K562 (cell line): ENCODE data around the gene EPB41L4B. TPM values are rescaled to one million over a fixed set of nuclear protein-coding genes. Genes with fewer than 3 reads are reported as not detected.

ENCODE experiments used
- ATAC-seq: fragments of 200-7000 bp; cut with Tn5 transposase; 3 replicates; pipeline ENCODE4 v1.9.1; 2020; ENCODE audit warnings: moderate library complexity
- BruUV-seq: library from RNA; stranded (reverse); fragments of 400-500 nt; replicated peaks from 2 replicates; lab custom pipeline; 2021; lab: Mats Ljungman, UMichigan
- CTCF ChIA-PET: fragments of 300-600 bp; formaldehyde crosslinking; extraction: SDS; loops from one replicate; lab custom pipeline; 2021; ENCODE audit warnings: low intra/inter-chr PET ratio; lab: Yijun Ruan, JAX
- POLR2A ChIA-PET: fragments of 300-600, 350-650 bp; sonication (Branson Sonifier 250); formaldehyde crosslinking; extraction: SDS; loops from one replicate; lab custom pipeline; 2021; ENCODE audit warnings: antibody characterized with exemption, inconsistent platforms; lab: Yijun Ruan, JAX
- DNase-seq, 4 experiments: peaks; one replicate each; pipeline versions ENCODE4 v3.0.0 to v3.0.0-alpha.2; 2011 to 2018; ENCODE audit warnings: low spot score in 3 of 4, mixed read lengths in 3 of 4; ENCODE audit errors: extremely low read depth in 1 of 4
- FAIRE-seq: peaks from 2 replicates; lab custom pipeline; 2011; peaks lifted over from hg19 to GRCh38; lab: Jason Lieb, UNC
- H2AFZ ChIP-seq: 2 replicates; pipeline ENCODE4 v1.6.0; 2011; ENCODE audit warnings: low read depth, low read length, control low read depth, inconsistent platforms
- H3K27ac ChIP-seq: fragments of 200-600 bp; 3 replicates; pipeline ENCODE4 v1.8.0; 2011; ENCODE audit warnings: low read depth, mild to moderate bottlenecking, control low read depth, inconsistent platforms, low read length, moderate library complexity, mixed read lengths; ENCODE audit errors: extremely low read depth
- H3K27me3 ChIP-seq, 2 experiments: fragments of 300-600 bp in 1 of 2; 2 replicates in 1 of 2; 3 replicates in 1 of 2; pipeline versions ENCODE4 v1.6.0 to v1.8.0; 2011; ENCODE audit warnings: inconsistent platforms in 2 of 2, low read length in 2 of 2, mild to moderate bottlenecking in 1 of 2, mixed read lengths in 1 of 2, moderate library complexity in 1 of 2; ENCODE audit not compliant: control insufficient read depth in 2 of 2, insufficient read depth in 2 of 2
- H3K36me3 ChIP-seq: fragments of 300-600 bp; 3 replicates; pipeline ENCODE4 v1.8.0; 2011; ENCODE audit warnings: mild to moderate bottlenecking, low read length, inconsistent platforms; ENCODE audit not compliant: control insufficient read depth, insufficient read depth
- H3K4me1 ChIP-seq, 2 experiments: fragments of 200-600 bp in 1 of 2; replicated peaks in 1 of 2; 2 replicates in 1 of 2; 3 replicates in 1 of 2; pipeline versions ENCODE4 v1.5.1 to v1.8.0; 2011; ENCODE audit warnings: inconsistent platforms in 2 of 2, low read length in 2 of 2, mild to moderate bottlenecking in 1 of 2, mixed read lengths in 1 of 2, moderate library complexity in 1 of 2; ENCODE audit not compliant: control insufficient read depth in 2 of 2, insufficient read depth in 2 of 2
- H3K4me2 ChIP-seq: 2 replicates; pipeline ENCODE4 v1.6.1; 2011; ENCODE audit warnings: low read length, control low read depth, inconsistent platforms, mixed read lengths; ENCODE audit not compliant: insufficient read depth
- H3K4me3 ChIP-seq: fragments of 200-600 bp; sonication (generic), shearing (Covaris generic); 2 replicates; pipeline ENCODE4 v1.5.1; 2016; ENCODE audit warnings: control low read depth, inconsistent platforms
- H3K79me2 ChIP-seq: fragments of 200-600 bp; 3 replicates; pipeline ENCODE4 v1.8.0; 2011; ENCODE audit warnings: low read length, inconsistent platforms; ENCODE audit not compliant: control insufficient read depth, insufficient read depth
- H3K9ac ChIP-seq, 2 experiments: 2 replicates each; pipeline versions ENCODE4 v1.6.0 to v1.6.1; 2011; ENCODE audit warnings: low read depth in 2 of 2, low read length in 2 of 2, control low read depth in 1 of 2, inconsistent platforms in 1 of 2, mild to moderate bottlenecking in 1 of 2, mixed read lengths in 1 of 2; ENCODE audit not compliant: insufficient read depth in 1 of 2
- H3K9me1 ChIP-seq: one replicate; pipeline ENCODE4 v1.6.0; 2011; ENCODE audit warnings: inconsistent platforms, mild to moderate bottlenecking, low read length, moderate library complexity; ENCODE audit not compliant: control insufficient read depth, insufficient read depth
- H3K9me3 ChIP-seq: replicated peaks from 2 replicates; pipeline ENCODE4 v1.5.1; 2011; ENCODE audit warnings: low read depth, low read length, inconsistent platforms; ENCODE audit not compliant: control insufficient read depth, insufficient read depth
- H4K20me1 ChIP-seq: replicated peaks from 2 replicates; pipeline ENCODE4 v1.6.1; 2011; ENCODE audit warnings: low read length, inconsistent platforms, mixed read lengths; ENCODE audit not compliant: control insufficient read depth, insufficient read depth
- ARID3B ChIP-seq: fragments of 250-450 bp; sonication (Bioruptor Pico); IDR thresholded peaks from 2 replicates; pipeline ENCODE4 v1.4.0; 2020; ENCODE audit warnings: borderline replicate concordance
- BCOR ChIP-seq: fragments of 450-650 bp; IDR thresholded peaks from 2 replicates; pipeline ENCODE4 v1.6.1; 2016
- E2F1 ChIP-seq: sonication (generic); formaldehyde crosslinking; IDR thresholded peaks from 2 replicates; pipeline ENCODE4 v1.8.1; 2023; ENCODE audit warnings: mild to moderate bottlenecking, missing genetic modification reagents, moderate library complexity
- ELK1 ChIP-seq: sonication (generic); formaldehyde crosslinking; IDR thresholded peaks from 2 replicates; pipeline ENCODE4 v1.8.1; 2022; ENCODE audit warnings: missing genetic modification reagents
- HDAC6 ChIP-seq: IDR thresholded peaks from 2 replicates; pipeline ENCODE4 v1.6.1; 2012; ENCODE audit warnings: low read depth, mild to moderate bottlenecking, control low read depth, inconsistent platforms, low read length, moderate library complexity
- NR1H2 ChIP-seq: sonication (generic); formaldehyde crosslinking; IDR thresholded peaks from 2 replicates; pipeline ENCODE4 v1.4.0; 2020; ENCODE audit warnings: mild to moderate bottlenecking, missing genetic modification reagents
- PTTG1 ChIP-seq: fragments of 450-650 bp; IDR thresholded peaks from 2 replicates; pipeline ENCODE4 v1.6.1; 2016; ENCODE audit warnings: low read depth, mild to moderate bottlenecking, missing genetic modification characterization, missing compliant biosample characterization
- RBM25 ChIP-seq: fragments of 200-400 bp; formaldehyde crosslinking; IDR thresholded peaks from 2 replicates; pipeline ENCODE4 v1.6.1; 2018; ENCODE audit warnings: low read length, low read depth, moderate library complexity; ENCODE audit not compliant: severe bottlenecking
- RFX7 ChIP-seq: fragments of 250-450 bp; sonication (Bioruptor Pico); IDR thresholded peaks from 2 replicates; pipeline ENCODE4 v1.5.1; 2021; ENCODE audit warnings: mild to moderate bottlenecking
- ZNF324 ChIP-seq: fragments of 250-450 bp; sonication (Bioruptor Pico); IDR thresholded peaks from 2 replicates; pipeline ENCODE4 v1.4.0; 2020; ENCODE audit warnings: mild to moderate bottlenecking
- ZNF778 ChIP-seq: fragments of 450-650 bp; formaldehyde crosslinking; IDR thresholded peaks from 2 replicates; pipeline ENCODE4 v1.4.0; 2020; ENCODE audit warnings: mild to moderate bottlenecking, moderate library complexity
- WGBS: fragments of 100-300 bp; shearing (Covaris generic); methylation state at CpG from one replicate; pipeline ENCODE4 v1.1.6; 2016; ENCODE audit warnings: low coverage, mixed read lengths; ENCODE audit not compliant: insufficient coverage; ENCODE audit errors: missing lambda C conversion rate; 5-methylcytosine and 5-hydroxymethylcytosine counted together
- in situ Hi-C: fragments of 300-500 bp; cut with MboI; formaldehyde crosslinking; loops from 4 replicates; pipeline ENCODE4 v1.15.0; 2018; ENCODE audit warnings: inconsistent platforms, mixed read lengths
- intact Hi-C: fragments of 100-400 bp; cut with micrococcal nuclease; formaldehyde crosslinking; loops from 2 replicates; pipeline ENCODE4 v1.14.2; 2022
- polyA plus RNA-seq, 8 experiments: library from polyadenylated mRNA; depleted of rRNA in 4 of 8; stranded (reverse) in 5 of 8; unstranded in 3 of 8; fragments of >200 nt; fragmentation: Nextera tagmentation in 2 of 8; fragmentation: Illumina TruSeq in 1 of 8; extraction: Ambion mirVana in 2 of 8; extraction: Trizol in 1 of 8; gene quantifications; 2 replicates each; pipeline versions ENCODE4 v1.2.1 to v1.2.3, GENCODE V29; 2011 to 2014; ENCODE audit warnings: inconsistent platforms in 1 of 8, missing spikeins in 1 of 8
- total RNA-seq, 7 experiments: library from RNA; depleted of rRNA in 6 of 7; stranded (reverse); fragments of >200 nt in 6 of 7; fragmentation: Illumina TruSeq in 2 of 7; extraction: Trizol in 2 of 7; gene quantifications; 2 replicates each; pipeline versions ENCODE4 v1.2.1 to v1.2.3, GENCODE V29; 2011 to 2021; ENCODE audit warnings: low replicate concordance in 1 of 7
- TF ChIP-seq, protein P1 (sequence below), 2 experiments: fragments of 450-650 bp in 1 of 2; sonication (generic) in 1 of 2; formaldehyde crosslinking in 1 of 2; IDR thresholded peaks in 1 of 2; conservative IDR thresholded peaks in 1 of 2; 2 replicates each; pipeline versions ENCODE4 v1.6.1 to v1.8.1; 2016 to 2023; ENCODE audit warnings: mild to moderate bottlenecking in 2 of 2, moderate library complexity in 2 of 2, inconsistent platforms in 1 of 2, missing genetic modification reagents in 1 of 2

EPB41L4B gene
- total and polyA plus RNA-seq, 9 of the 15 experiments (the other 6 are each of a cell fraction or from before 2014, with no cell fraction given): 0.09 to 0.38 (median 0.21) TPM

DNA sequence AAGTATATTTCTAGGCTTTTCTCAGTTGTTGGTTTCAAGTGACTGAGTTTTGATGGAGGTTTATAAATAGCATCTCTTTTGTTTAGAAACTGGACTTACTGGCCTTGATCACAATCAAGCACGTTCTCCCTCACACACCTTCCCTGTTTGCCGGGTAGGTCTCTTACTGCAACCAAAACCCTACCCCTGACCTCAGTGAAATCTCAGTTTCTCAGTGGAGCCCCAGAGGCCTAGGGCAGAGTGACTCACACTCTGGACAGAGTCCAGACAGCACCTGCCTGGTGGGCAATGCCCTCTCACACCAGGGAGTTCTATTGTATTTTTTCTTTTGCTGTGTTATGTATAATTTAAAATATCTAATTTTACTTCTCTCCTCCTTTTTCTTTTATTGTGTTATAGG, 48.4 kb upstream of the EPB41L4B start:
- Histone ChIP-seq H3K27ac (no peak overlapping the region), H3K9me3 (no peaks in the 10 kb centered on the region), H3K27me3 (peaks cover 0 to 21% of the 10 kb centered on the region in 2 experiments; a peak in 2 of 5 replicates), H3K9ac (no peak overlapping the region), H3K4me2 (no peak overlapping the region), H2AFZ (no peak overlapping the region), H3K4me1 (no peaks in the 10 kb centered on the region), H3K79me2 (no peaks in the 10 kb centered on the region), H4K20me1 (no peaks in the 10 kb centered on the region), H3K36me3 (no peaks in the 10 kb centered on the region), H3K4me3 (no peak overlapping the region), H3K9me1 (no peaks in the 10 kb centered on the region)
- no peak for TF ChIP-seq BCOR
- TF ChIP-seq RBM25: no peak
- TF ChIP-seq ARID3B (CRISPR knock-in tag): no peak
- TF ChIP-seq PTTG1 (tag): no peak
- TF ChIP-seq, protein P1, sequence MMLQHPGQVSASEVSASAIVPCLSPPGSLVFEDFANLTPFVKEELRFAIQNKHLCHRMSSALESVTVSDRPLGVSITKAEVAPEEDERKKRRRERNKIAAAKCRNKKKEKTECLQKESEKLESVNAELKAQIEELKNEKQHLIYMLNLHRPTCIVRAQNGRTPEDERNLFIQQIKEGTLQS (IDR thresholded peaks at IDR 0.05): no peak
- TF ChIP-seq, protein P1 (CRISPR knock-in tag; conservative IDR thresholded peaks at IDR 0.05): no peak
- TF ChIP-seq RFX7 (CRISPR knock-in tag): no peak
- TF ChIP-seq E2F1 (CRISPR knock-in tag): no peak
- no peak for TF ChIP-seq HDAC6
- no peak for TF ChIP-seq ZNF778 (CRISPR knock-in tag)
- TF ChIP-seq ZNF324 (CRISPR knock-in tag): no peak
- TF ChIP-seq ELK1 (CRISPR knock-in tag): no peak
- no peak for TF ChIP-seq NR1H2 (CRISPR knock-in tag)
- no peak for DNase-seq
- no peak for FAIRE-seq
- no peak for ATAC-seq
- in situ Hi-C loops (no loop called here), intact Hi-C loops (no loop called here)
- ChIA-PET POLR2A (interaction anchor here (0.6 to 0.7 kb wide), 2 partner anchors 65 to 364 kb away, joined by 3 to 4 read pairs; no protein-coding TSS in a partner anchor), CTCF (no interaction called here)
- WGBS: 0% methylated on average over 2 of the region's 2 CpGs
- no TSS peak for BruUV-seq
